ENCODE measurements around the gene SPOCK3.

The SPOCK3 gene

GRCh38 chr4:166688835-166689234, 545.5 kb downstream of the SPOCK3 start:
- H3K27me3 ChIP-seq (ENCODE audit: control insufficient read depth in 1 of 2, insufficient read depth in 2 of 2, low read length in 2 of 2) = no peaks in the 10 kb centered on the region
- H3K4me3 ChIP-seq (ENCODE audit: low read length in 2 of 2) = no peak overlapping the region
- H3K36me3 ChIP-seq (ENCODE audit: control insufficient read depth in 2 of 2, insufficient read depth in 2 of 2, low read length in 2 of 2) = no peaks in the 10 kb centered on the region
- H3K9ac ChIP-seq (ENCODE audit: low read length in 2 of 2) = no peak overlapping the region
- H3K9me3 ChIP-seq (ENCODE audit: control insufficient read depth in 2 of 2, low read length in 2 of 2) = no peaks in the 10 kb centered on the region
- H3K4me1 ChIP-seq (ENCODE audit: control insufficient read depth, insufficient read depth, low read length) = no peaks in the 10 kb centered on the region
- H3K27ac ChIP-seq (ENCODE audit: low read length) = no peak overlapping the region

- no peak overlapping the region for H3K27ac ChIP-seq (ENCODE audit: low read length)
- H3K9me3 ChIP-seq (ENCODE audit: control insufficient read depth in 2 of 2, low read length in 2 of 2) = no peaks in the 10 kb centered on the region
- H3K36me3 ChIP-seq (ENCODE audit: control insufficient read depth in 2 of 2, insufficient read depth in 2 of 2, low read length in 2 of 2) = no peaks in the 10 kb centered on the region
- no peak overlapping the region for H3K4me3 ChIP-seq (ENCODE audit: low read length in 2 of 2)
- H3K27me3 ChIP-seq (ENCODE audit: control insufficient read depth in 1 of 2, insufficient read depth in 2 of 2, low read length in 2 of 2) = no peaks in the 10 kb centered on the region
- H3K4me1 ChIP-seq (ENCODE audit: control insufficient read depth, insufficient read depth, low read length) = no peaks in the 10 kb centered on the region
- H3K9ac ChIP-seq (ENCODE audit: low read length in 2 of 2) = no peak overlapping the region
Measured at GRCh38 chr4:166687828-166688227, 546.5 kb downstream of the SPOCK3 start.
